GM13976 (cell line): ENCODE measurements around the gene EP400.

Source experiments
- DNase-seq: peaks from one replicate; pipeline ENCODE4 v3.0.0; 2012; ENCODE audit warnings: low spot score
- CTCF ChIP-seq: IDR thresholded peaks from 2 replicates; pipeline ENCODE4 v1.5.1; 2012; ENCODE audit warnings: borderline replicate concordance, mild to moderate bottlenecking; ENCODE audit not compliant: insufficient read depth; ENCODE audit errors: extremely low read depth, missing control alignments, control extremely low read depth
- in situ Hi-C: fragments of 300-500 bp; cut with MboI; formaldehyde crosslinking; loops from one replicate; pipeline ENCODE4 v1.12.0; 2022; ENCODE audit warnings: low sequenced_read_pairs, mixed read lengths, inconsistent platforms; ENCODE audit not compliant: unreplicated experiment

Gene EP400

DNA sequence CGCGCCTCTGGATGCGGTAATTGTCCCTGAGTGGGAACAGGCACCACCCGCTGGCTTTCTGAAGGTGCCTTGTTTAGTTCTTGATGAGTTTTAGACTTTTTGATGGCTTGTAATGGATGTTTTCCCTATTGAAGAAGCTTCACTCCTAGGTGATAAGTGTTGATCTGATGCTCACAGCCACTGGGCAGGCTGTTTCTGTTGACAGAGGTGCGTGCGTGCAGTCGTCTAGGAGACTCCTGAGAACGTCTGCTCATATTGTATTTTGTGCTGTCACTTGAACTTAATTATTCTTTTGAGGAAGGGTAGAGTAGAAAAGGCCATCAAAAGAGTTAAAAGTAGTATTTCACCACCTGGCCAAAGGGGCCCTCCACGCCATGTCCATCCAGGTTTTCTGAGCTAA is 70.5 kb downstream of the EP400 start:
- in situ Hi-C loops, result no loop called here
- no peak for TF ChIP-seq CTCF
- DNase-seq, result no peak

- in situ Hi-C loops, result no loop called here
- no peak for DNase-seq
- TF ChIP-seq CTCF, result no peak
These were observed 71.5 kb downstream of the EP400 start for GRCh38 chr12:132021031-132021871.

- no peak for DNase-seq
- no peak for TF ChIP-seq CTCF
- in situ Hi-C loops, result no loop called here
These were observed 72.2 kb downstream of the EP400 start for GRCh38 chr12:132021965-132022364.

- in situ Hi-C loops, result no loop called here
- no peak for TF ChIP-seq CTCF
- DNase-seq, result no peak
These were observed 73.9 kb downstream of the EP400 start for GRCh38 chr12:132023658-132024057.

- in situ Hi-C loops, result no loop called here
- no peak for TF ChIP-seq CTCF
- no peak for DNase-seq
These were observed 75.0 kb downstream of the EP400 start for GRCh38 chr12:132024758-132025157.

DNA sequence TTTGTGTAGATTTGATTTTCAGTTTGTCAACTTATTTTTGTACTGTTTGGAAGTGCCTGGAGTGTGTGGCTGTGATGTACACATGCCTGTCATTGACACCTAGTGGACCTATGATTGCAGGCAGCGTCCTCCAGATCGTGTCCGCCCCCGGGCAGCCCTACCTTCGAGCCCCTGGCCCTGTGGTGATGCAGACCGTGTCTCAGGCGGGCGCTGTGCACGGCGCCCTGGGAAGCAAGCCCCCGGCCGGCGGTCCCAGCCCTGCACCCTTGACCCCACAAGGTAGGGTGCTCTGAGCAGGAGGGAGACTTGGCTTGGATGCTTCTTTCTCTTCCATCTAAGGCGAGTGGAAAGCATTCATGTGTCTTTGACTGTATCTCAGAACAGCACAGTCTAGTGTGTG is 75.8 kb downstream of the EP400 start:
- DNase-seq, result no peak
- TF ChIP-seq CTCF, result no peak
- in situ Hi-C loops, result no loop called here

DNA sequence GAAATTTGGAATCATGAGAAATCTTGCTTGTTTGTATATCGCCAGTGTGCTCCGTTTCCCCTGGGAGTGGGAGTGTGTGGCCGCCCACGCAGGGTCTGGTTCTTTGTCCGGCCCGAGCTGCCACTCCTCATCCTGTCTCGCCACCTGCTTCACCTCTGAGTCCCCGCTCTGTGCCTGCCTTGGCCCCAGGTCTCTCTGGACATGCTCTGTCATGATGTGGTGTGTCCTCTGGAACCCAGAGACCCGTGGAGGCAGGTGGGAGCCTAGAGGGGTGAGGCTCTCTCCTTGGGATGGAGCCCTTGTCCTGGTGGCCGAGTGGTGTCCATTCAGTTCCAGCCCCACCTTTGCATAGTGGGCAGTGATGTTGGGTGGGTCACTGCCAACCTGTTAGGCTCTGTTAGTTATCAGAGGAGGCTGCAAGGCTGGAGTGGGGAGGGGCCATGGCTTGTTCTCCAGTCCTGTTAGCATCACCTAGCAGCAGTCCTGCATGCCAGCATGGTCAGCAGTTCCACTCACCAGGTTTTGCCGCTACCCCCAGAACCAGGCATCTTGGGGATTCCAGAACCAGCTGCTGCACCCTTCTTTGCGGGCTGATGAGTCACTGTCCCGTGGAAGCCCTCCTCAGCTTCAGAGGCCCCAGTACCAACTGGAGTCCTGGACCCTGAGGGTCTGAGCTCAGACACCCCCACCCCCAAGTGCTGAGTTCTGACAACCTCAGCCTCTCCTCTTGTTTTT is 76.5 kb downstream of the EP400 start:
- TF ChIP-seq CTCF, result no peak
- in situ Hi-C loops, result no loop called here
- DNase-seq, result no peak
